H4 (cell line): ENCODE measurements around the gene SCYGR1. TPM values are rescaled to one million over a fixed set of nuclear protein-coding genes. Genes with fewer than 3 reads are reported as not detected.
"Not testable (repeated sequence)": the region's sequence is repeated elsewhere in the genome, so short reads cannot be mapped to it uniquely, and the experiment has no call there.

Experiments
- DNase-seq: peaks from one replicate; pipeline ENCODE4 v3.0.0-alpha.2; 2015; ENCODE audit warnings: low spot score
- total RNA-seq: library from RNA; depleted of rRNA; stranded (reverse); fragments of >200 nt; shearing (Covaris generic); gene quantifications from 2 replicates; pipeline ENCODE4 v1.2.3, GENCODE V29; 2014; rRNA removed

The SCYGR1 gene
- total RNA-seq: not detected in 2 replicates

DNA sequence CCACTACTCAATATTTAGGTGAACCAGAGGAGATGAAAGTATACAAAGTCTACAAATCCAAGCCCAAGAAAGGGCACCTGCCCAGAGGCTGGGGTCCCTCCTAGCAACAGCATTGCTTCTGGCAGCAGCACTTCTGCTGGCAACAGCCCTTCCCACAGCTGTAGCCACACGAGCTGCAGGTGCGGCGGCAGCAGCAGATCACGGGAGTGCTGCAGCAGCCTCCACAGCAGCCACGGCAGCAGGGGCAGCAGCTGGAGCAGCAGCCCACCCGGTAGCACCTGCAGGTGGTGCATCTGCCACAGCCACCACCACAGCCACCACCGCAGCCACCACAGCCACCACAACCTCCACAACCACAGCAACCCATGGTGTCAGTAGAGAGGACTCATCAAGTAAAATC lies at the start of gene SCYGR1:
TSS of gene SCYGR1 (minus strand) at position 367 of the 400 bp plus-strand sequence. CDS start at position 367, 0 bp downstream.
- DNase-seq: not testable (repeated sequence)

DNA sequence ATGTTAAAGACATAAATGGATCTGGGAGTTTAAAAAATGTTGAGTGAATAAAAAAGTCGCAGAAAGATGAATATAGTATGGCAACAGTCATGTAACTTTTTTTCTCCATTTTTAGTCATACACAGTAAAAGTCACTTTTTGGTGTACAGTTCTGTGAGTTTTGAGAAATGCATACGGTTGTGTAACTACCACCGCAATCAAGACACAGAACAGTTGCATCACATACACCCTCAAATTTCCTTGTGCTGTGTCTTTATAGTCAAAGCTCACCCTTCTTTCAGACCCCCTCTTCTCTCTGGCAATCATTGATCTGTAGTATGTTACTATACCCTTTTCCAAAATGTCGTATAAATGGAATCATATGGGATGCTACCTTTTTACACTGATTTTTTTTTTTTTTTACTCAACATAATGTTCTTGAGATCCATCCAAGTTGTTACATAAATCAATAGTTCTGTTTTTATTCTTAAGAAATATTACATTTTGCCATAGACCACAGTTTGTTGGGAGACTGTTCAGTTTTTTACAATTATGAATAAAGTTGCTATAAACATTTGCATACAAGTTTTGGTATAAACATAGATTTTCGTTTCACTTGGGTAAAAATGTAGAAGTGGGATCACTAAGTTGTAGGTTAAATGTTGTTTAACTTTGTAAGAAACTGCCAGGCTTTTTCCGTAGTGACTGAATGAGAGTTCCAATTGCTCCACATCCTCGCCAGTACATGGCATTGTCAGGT lies 48.9 kb upstream of the SCYGR1 start:
- DNase-seq: no peak

DNA sequence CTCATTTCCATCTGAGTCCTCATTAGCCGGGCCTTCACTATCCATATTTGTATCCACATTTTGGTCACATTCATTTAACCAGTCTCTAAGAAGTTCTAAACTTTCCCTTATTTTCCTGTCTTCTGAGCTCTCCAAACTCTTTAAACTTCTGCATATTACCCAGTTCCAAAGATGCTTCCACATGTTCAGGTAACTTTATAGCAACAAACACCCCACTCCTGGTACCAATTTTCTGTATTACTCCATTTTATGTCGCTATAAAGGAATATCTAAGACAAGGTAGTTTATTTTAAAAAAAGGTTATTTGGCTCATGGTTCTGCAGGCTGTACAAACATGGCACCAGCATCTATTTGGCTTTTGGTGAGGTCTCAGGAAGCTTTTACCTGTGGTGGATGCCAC lies 45.4 kb upstream of the SCYGR1 start:
- no peak for DNase-seq

- no peak for DNase-seq
These were observed 42.9 kb upstream of the SCYGR1 start for GRCh38 chr2:227430639-227431038.

- DNase-seq: no peak
These were observed 41.1 kb upstream of the SCYGR1 start for GRCh38 chr2:227428731-227429285.

DNA sequence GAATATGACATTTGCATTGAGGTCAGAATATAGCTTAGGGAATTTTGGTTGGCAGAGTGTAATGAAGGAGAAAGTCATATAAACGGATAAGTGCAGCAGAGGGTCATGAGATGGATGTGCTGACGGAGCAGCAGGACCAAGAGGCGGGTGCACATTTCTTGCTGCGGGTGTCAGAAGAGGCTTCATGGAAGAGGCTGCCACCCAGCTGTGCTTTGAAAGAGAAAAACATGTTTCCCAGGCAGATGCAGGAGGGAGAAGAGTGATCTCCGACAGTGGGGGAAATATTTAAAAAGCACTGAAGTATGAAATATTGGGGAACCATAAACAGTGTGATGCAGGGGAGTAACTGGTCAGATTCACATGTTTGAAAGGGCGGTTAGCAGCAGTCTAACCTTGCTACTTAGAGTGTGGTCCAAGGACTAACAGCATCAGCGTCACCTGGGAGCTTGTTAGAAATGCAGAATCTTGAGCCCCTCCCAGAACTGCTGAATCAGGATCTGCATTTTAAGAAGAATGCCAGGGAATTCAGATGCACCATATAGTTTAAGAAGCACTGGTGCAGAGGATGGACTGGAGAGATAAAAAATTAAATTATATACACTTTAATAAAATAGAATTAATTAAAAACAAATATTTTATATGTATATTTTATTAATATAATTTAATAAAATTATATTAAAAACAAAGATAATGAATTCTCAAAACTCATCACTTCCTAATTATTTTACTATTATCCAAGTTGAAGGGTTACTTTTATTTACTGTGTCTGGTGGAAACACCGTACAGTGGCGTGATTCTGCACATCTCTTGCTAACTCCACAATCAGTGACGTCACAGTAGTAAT lies 36.1 kb upstream of the SCYGR1 start:
- no peak for DNase-seq

GRCh38 chr2:227420087-227421052 lies 32.6 kb upstream of the SCYGR1 start:
- no peak for DNase-seq

GRCh38 chr2:227416701-227417100 lies 29.0 kb upstream of the SCYGR1 start:
- DNase-seq: no peak

DNA sequence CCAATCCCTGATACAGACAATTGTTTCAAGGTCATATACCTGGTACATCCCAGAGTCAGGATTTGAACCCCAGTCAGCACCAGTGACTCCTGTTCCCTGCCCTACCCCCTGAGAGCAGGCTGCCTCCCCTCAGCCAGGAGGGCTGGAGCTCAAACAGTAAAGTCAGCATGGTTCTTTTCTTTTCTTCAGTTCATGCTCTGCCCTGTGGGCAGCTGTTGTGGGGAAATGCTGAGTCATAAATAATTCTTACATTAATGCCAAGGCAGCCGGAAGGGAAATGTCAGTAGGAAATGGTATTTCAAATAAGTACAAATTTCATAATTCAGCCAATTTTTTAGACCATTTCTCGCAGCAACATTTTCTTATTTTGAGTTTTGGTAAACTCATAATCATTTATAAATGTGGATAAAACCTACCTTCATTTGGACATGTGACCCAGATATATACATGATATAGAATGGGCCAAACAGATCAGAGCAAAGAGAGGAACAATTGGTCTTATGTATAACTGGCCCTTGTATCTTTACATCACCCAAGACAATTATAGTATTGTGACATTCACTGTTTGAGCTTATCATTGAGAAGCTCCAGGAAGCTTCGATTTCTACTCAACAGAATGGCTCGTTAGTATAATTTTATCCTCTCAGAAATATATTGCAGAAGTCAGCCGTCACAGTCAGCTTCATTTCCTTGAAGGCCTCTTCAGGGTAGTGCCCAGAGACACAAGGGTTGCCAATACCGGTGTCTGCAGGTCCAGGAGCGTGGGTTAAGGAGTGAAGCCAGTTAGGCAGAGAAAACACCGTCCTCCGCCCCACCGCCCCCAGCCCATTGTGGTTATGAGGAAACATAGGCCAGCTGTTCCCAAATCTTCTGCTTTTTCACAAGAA lies 28.0 kb upstream of the SCYGR1 start:
- peak; percentile 68 for DNase-seq

DNA sequence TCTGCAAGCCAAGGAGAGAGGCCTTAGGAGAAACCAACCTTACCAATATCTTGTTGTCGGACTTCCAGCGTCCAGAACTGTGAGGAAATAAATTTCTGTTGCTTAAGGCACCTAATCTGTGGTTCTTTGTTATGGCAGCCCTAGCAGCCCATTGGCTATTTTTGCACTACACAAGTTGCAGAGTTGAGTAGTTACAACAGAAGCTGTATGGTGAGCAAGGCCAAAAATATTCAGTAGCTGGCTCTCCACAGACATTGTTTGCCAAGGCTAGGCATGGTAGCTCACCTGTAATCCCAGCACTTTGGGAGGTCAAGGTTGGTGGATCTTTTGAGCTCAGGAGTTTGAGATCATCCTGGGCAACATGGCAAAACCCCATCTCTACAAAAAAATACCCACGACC lies 27.1 kb upstream of the SCYGR1 start:
- peak; percentile 49 for DNase-seq

DNA sequence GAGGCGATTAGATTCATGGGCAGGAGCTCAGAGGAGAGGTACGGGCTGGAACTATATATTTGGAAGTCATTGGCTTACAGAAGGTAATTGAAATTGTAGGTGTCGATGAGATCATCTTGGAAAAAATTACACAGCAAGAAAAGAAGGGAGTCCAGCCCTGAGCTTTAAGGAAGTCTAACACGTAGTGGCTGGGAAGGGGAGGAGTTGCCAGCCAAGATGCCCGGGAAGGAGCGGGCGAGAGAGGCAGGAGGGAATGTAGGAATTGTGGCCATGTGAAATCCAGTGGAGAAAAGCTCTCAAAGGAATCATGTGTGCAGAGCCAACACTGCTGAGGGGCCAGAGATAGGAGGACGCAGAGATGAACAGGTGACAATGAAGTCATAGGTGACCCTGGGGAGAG lies 25.6 kb upstream of the SCYGR1 start:
- DNase-seq: no peak

- no peak for DNase-seq
These were observed 25.1 kb upstream of the SCYGR1 start for GRCh38 chr2:227412877-227413276.

- no peak for DNase-seq
These were observed 24.2 kb upstream of the SCYGR1 start for GRCh38 chr2:227411990-227412350.

GRCh38 chr2:227411320-227411989 lies 23.7 kb upstream of the SCYGR1 start:
- DNase-seq: no peak

GRCh38 chr2:227410191-227410590 lies 22.4 kb upstream of the SCYGR1 start:
- DNase-seq: no peak

GRCh38 chr2:227407591-227408151 lies 19.9 kb upstream of the SCYGR1 start:
- DNase-seq: peak; percentile 40

DNA sequence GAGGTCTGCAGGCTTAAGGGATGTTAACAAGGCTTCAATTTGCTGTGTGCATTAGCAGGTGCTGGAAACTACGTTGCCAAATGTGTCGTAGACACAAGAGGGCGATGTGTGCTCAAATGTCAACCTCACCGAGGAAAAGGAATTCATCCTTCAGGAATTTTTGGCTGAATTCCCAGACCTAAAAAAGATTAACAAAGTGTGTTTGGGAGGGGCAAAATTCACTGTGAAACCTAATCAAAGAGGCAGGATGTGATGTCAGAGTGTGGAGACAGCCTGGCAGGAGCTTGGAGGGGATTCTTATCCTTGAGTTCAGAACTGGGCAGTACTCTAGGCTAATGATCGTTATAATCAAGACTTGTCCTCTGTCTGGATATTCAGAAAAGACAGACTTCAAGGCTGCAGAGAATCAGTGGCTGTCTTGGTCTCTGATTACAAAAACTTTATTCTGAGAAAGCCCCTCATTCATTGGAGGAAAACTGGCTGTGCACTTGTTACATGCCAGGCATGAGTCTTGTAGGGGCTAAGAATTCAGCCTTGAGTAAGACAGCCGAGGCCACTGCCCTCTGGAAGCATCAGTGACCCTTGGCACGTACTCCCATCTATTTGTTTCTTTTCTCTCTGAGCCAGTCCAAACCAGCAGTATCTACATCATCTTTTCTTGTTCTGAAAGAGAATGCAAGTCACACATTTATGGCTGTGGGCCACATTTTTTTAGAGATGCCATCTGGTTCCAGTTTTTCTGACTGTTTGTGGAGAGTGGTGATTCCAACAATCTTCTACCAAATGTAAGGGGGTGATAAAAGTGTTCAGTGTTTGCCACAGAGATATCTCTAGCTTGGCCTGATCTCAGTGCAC lies 18.7 kb upstream of the SCYGR1 start:
- DNase-seq: peak; percentile 96

DNA sequence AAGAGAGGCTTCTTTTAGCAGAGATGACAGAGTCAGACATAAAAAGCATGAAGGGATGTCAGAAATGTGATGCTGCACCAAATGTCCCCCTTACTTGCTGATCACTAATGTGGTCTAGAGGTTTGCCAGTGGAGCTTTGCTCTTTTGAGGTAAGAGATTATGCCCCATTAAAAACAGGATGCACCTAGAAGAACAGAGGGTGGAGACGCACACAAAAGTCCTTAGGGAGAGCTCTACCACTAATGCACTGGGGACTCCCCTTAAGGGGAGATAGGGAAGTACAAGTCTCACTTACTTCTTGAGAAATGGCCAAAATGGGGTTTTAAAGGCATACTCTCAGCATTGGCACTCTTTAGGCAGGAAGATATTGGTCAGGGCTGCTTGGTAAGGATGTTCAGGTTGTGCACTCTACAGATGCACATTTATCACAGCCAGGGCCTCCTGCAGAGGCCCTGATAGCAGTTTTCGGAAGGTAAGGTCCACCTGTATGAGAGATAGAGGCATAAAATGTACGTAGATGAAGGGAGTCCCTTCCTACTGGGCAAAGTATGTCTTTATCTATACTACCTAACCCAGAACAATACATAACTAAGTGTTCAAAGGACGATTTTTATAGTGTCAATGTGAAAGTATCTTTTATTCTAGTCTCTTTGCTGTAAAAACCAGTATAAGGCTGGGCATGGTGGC lies 17.0 kb upstream of the SCYGR1 start:
- DNase-seq: no peak
